Left renal cortex interstitium (tissue), 4 donors: ENCODE measurements around the gene FTL. TPM values are rescaled to one million over a fixed set of nuclear protein-coding genes. Genes with fewer than 3 reads are reported as not detected.

ENCODE experiments used
- DNase-seq, 4 donors: peaks; one replicate each; pipeline ENCODE4 v3.0.0-alpha.2; 2013; ENCODE audit warnings: low read depth in 4 of 4, low spot score in 2 of 4, missing footprints in 1 of 4
- polyA plus RNA-seq, 4 donors: library from polyadenylated mRNA; unstranded; fragments of 120-200 nt; gene quantifications; one replicate each; pipeline ENCODE4 v1.2.1, GENCODE V29; 2013; ENCODE audit not compliant: insufficient read length in 4 of 4

The FTL gene
- polyA plus RNA-seq, 4 donors, result 2,498 to 2,845 (median 2,570) TPM

DNA sequence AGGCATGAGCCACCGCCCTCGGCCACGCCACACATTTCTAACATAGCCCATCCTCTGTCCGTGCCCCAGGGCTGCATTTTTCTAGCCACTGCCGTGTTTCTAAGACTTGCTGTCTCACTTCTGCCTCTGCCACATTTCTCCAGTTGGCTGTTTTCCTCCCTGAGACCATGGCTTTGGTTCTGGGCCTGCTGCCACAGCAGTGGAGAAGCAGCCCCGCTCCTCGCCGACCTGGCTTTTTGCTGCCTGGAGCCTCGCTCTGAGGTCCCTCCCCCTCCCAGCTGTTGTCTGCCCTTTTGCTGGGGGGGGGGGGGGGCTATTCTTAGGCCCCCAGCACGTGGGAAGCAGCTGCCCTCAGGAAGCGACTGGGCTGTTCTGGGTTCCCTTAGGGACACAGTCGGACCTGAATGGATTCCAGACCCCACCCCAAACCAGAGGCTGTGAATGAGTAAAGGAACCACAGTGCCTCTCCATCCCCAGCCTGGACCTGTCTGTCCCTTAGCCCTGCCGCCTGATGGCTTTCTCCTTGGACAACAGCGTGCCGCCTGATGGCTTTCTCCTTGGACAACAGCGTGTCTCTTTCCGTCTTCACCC, 24.7 kb downstream of the FTL start:
- DNase-seq, result no peak

DNA sequence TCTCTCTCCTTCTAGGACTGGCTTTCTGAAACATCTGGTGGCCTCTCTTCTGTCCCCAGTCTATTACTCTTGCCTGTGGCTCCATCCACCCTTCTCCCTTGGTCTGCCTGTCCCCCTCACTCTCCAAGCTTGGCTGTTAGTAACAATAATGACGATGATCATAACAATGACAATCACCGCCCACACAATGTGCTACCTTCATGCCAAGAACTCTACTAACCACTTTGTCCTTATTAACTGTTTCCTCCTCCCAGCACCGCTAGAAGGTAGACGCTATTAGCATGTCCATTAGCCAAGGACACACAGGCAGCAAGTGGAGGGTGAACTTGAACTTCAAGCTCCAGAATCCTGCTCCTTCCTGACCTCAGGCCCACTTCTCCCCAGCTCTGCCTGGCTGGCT, 25.3 kb downstream of the FTL start:
- no peak for DNase-seq

DNA sequence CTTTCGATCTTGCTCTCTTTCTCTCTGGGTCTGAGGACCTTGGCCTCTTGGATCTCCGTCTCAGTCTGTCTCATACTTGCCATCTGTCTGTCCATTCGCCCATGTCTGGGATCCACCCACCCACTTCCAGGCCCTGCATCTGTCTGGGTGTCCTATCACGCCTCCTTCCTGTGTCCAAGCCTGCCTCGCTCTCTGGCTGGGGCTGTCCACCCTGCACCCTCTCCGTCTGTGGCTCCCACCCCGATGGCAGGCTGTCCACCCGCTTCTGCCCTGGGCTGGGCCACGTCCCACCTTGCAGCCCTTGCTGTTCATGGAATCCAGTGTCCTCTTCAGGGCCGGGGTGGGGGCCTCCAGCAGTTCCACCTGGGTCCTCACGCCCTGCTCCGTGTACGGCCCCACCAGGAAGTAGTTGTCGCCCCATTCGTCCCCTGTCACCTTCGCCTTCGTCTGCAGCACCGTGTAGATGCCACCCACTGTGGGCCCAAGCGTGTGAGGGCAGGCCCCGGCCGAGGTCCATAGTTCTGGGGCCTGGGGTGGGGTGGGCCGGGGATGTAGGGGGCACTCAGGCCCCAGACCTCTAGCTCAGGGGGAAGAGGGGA, 26.0 kb downstream of the FTL start:
- DNase-seq, result no peak

DNA sequence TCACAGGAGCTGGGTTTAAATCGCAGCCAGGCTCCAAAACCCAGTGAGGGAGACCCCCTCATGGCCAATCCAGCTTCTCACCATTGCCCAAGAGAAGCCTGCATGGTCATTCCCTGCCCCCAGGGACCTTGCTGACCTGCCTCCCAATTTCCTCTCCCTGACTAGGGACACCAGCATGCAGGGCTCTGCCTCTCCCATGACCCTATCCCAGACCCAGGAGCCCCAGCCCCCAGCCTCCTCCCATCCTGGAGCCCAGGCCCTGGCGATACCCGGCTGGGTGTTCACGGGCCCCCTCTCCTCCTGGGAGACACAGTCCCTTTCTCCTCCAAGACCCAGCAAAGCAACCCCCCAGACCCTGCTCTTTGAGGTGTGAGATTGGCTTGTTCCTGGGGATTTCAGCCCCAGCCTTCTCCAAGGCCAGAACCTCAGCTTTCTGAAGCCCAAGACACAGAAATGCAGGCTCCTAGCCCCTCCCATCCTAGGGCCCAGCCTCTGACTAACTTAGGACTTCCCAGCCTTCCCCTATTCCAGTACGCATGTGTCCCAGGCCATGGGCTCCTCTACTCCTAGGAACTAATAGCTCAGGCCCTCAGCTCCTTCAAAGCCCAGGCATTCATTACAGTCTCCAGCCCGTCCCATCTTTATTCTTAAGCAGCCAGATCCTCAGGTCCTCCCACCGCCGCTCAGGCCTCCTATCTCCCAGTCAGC, 26.9 kb downstream of the FTL start:
- DNase-seq, result peak in 1 of 4 donors; percentile 57

DNA sequence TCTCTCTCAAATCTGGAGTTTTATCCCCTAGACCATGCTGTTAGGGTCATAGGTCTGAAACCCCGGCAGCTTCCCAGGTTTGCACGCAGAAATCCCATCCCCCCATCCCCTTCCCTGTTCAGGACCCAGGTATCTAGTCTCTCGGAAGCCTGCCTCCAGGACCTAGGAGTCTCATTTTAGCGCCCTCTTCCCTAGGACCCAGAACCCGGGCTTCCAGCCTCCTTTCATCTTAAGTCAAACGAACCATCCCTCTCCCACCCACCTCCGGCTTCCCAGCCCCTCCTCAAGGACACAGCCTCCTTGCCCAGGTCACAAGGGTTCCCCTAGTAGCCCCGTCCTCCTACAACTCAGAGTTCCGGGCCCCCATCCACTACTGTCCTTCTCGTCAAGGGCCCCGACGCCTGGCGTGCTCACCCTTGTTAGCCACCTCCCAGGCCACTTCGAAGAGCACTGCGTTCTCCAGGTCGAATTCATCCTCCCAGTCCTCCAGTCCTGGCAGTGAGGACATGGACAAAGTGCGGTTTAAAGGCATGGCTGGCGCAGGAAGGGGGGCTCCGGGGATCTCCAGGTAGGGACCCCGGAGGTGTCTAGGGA, 27.6 kb downstream of the FTL start:
- DNase-seq, result peak in 1 of 4 donors; percentile 25

DNA sequence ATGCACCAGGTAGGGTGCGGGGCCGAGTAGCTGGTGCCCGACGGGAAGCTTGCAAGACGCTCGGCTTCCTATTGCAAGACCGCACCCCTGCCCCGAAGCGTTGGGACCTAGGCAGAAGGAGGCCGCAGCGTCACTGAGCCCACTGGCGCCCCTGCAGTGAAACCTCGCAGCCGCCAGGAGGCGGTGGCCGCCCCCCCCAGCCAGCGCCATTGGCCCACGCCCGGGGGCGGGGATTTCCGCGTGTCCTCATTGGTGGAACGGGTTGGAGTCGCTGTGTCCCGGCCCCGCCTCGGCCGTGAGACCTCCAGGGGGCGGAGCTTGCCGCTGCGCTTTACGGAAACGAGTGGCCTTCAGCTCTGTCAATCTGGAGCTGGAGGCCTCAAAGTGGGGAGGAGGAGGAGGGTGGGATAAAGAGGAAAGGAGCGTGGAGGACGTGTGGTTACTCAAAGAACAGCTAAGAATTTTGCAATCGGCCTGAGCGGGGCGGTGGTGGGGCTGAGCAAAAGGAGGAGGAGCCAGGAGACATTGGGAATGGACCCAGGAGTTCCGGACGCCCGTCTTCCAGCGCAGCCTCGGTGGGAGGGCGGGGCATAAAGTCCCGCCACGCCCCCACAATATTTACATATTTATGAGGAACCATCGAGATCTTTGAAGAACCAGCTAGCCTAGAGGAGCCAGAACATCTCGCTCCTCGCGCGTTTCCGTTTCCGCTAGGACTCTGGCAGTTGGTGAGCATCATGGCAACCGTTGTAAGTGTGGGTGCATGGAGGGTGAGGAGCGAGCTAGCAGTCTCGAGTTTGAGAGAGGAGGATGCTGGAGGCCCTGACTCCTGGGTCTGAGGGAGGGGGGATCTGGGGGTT, 28.3 kb downstream of the FTL start, which contains the start of the genes GYS1 and RUVBL2:
Gene GYS1 (minus strand): TSS at position 135 of the 860 bp plus-strand sequence. CDS start 197 bp downstream, outside the sequence.
Gene RUVBL2 (plus strand): TSS at position 713 of the 860 bp plus-strand sequence. CDS start 25 bp downstream, at position 738.
- peak; percentile 97 to 99 (median 99) for DNase-seq

DNA sequence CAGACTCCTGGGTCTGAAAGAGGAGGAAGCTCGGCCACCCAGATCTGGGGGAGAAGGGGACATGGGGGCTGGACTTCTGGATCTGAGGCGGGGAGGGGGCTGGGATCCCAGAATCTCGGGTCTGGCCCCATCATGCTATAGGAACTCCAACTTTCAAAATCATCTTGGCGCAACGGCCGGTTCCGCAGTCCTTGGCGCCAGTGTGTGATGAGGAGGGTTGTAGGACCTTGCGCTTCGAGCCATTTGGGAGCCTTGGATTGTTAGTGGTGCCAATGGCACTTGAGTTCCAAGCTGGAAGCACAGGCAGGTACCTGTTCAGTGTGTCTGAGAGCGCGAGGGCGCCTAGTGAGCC, 28.9 kb downstream of the FTL start:
- no peak for DNase-seq

DNA sequence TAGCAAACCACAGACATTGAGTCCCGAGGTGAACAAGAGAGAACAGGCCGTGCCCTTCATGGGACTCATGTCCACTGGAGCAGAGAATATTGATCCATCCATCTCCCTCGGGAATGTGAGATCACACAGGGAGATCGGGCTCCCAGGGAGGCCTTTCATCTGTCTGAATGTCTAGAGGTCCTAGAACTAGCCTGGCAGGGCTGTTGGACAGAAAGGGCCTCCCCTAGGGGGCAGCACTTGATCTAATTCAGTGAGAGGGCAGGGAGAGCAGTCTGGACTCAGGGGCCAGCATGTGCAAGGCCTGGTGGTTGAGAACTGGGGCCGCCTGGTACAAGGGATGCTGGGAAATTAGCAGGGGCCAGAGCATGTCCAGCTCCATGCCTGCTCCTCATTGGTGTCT, 32.9 kb downstream of the FTL start:
- DNase-seq, result no peak

DNA sequence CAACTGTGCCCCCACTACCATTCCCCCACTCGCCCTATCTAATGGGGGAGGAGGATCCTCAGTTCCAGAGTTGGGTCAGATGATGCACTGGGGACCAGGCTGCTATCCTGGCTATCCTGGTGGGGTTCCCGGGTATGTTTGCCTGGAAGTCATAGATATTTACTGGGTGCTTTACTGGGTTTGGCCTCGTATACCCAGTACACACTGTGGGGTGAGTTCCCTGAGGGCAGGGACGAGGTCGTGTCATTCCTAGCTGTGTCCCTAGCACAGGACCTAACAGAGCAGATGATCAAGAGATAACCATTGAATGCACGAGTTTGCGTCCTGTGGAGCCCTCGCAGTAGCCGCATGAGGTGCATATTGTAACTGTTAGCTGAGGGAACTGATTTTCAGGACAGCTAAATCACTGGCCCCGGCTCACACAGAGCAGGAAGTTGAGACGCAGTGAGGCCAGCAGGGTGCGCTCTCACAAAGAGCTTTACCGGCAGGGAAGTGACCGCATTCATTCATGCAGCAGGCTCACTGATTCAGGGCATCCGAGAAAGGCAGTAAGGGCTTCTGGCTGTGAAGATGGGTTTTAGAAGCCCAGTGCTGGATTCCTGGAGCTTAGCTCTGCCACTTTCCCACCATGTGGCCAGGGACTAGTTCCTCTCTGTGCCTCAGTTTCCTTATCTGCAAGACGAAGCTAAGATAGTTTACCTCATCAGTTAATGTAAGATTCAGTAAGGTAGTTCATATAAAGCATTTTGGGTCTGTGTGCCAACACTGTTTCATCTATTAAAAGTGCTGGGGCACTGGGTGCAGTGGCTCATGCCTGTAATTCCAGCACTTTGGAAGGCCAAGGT, 34.6 kb downstream of the FTL start:
- DNase-seq, result no peak

DNA sequence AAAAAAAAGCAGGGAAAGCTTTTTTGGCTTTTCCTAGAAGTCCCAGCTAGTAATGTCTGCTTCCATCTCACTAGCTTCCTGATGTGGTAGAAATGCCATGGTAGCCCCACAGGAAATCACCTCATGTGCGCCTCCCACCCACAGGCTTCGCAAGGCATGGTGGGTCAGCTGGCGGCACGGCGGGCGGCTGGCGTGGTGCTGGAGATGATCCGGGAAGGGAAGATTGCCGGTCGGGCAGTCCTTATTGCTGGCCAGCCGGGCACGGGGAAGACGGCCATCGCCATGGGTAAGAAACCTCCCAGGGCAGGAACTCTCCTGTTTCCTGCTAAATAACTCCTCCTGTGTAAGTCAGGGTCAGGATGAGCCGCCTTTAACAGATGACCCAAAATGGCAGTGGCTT, 39.0 kb downstream of the FTL start:
- no peak for DNase-seq

DNA sequence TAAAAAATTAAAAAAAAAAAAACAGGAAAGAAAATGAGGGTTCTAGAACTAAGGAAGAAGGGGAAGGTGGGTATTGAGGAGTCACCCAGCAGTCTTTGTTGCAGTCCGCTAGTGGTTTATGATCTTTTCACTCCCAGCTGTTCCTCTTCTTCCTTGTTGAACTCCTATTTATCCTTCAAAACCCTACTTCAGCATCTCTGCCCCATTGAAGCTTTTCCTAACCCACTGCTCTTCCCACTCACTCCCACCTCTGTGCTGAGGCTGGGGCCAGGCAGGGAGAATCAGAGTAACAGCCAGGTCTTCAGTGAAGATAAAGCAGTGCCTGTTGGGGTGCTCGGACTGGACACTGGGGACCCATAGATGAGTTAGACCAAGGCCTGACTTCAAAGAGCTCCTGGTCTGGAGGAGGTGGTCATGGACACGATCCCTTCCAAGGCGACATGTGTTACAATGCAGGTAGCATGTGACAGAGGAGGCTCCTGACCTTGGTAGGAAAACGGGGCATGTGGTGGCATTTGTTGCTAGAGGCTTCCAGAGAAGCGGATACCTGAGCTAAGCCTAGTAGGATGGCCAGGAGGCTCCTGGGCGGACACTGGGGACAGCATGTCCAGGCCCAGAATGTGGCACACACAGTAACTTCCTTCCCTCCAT, 40.0 kb downstream of the FTL start:
- no peak for DNase-seq

DNA sequence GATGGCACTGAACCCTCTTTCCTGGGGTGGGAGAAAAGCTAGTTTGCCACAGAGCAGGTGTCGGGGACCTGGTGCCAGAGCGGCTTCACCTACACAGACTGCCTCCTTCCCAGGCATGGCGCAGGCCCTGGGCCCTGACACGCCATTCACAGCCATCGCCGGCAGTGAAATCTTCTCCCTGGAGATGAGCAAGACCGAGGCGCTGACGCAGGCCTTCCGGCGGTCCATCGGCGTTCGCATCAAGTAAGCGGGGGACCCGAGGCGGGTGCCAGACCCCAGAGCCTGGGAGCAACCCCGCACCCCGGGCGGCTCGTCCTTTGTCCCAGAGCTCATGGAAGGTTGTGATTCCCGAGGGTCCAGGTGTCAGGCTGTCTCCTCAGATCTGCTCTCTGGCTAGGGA, 41.8 kb downstream of the FTL start:
- DNase-seq, result no peak

DNA sequence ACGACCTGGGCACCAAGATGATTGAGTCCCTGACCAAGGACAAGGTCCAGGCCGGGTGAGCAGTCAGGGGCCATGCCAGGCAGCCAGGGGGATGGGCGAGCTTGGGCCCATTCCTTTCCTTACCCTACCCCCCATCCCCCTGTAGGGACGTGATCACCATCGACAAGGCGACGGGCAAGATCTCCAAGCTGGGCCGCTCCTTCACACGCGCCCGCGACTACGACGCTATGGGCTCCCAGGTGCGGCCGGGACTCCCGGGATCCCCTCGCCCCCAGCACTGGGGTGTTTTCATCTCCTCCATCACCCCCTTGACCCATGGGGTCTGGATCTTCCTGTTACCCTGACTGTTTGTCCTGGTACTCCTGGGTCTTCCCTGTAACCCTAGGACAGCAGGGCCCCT, 44.7 kb downstream of the FTL start:
- no peak for DNase-seq

DNA sequence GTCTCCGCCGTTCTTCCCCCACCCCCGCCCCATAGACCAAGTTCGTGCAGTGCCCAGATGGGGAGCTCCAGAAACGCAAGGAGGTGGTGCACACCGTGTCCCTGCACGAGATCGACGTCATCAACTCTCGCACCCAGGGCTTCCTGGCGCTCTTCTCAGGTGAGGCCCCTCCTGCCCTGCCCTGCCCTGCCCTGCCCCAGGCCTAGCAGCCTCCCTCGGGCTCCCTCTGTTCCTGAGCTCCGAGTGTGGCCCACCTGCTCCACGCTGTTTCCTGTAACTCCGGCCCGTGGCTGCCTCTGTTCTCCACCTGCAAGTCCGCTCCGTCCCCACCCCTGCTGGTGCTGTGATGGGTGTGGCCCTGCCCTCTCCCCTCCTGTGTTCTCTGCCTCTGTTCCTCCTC, 45.3 kb downstream of the FTL start:
- DNase-seq, result no peak

DNA sequence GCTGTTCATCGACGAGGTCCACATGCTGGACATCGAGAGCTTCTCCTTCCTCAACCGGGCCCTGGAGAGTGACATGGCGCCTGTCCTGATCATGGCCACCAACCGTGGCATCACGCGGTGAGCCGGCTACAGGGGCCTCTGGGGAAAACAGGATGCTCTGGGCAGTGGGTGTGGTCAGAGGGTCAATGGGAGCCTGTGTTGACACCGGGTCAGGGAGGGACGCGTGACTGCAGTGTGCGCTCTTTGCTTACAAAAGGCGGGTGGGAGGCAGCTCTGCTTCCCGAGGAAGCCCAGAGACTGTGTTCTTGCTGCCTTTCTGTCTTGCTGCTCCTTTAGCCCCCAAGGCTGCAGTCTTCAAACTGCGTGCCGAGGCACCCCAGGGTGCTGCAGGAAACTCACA, 46.1 kb downstream of the FTL start:
- DNase-seq, result no peak

DNA sequence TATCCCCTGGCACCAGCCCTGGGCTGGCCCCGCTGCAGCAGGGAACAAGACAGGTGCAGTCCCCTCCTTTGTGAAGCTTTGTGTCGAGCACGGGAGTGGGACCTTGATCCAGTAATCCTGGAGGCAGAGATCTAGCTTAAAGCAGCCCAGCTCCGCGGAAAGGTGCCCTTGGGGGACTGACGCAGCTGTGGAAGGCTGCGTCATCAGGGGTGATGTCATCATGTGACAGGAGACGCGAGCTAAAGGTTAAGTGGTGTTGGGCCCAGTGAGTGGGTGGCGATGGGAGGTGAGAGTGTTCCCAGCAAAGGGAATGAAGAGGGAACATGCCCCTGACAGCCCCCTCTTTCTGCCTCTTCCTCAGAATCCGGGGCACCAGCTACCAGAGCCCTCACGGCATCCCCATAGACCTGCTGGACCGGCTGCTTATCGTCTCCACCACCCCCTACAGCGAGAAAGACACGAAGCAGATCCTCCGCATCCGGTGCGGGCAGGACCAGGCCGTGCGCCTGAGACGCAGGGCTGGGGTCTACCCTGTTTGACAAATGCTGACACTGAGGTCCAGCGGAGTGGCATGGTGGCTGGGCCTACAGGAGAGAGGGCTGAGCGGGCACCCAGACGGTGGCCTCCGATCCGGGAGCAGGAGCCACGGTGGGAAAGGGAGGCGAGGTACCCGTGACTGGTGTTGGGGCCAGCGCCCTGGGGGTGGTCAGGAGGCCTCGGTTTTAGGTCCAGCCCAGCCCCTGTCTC, 49.2 kb downstream of the FTL start:
- no peak for DNase-seq

DNA sequence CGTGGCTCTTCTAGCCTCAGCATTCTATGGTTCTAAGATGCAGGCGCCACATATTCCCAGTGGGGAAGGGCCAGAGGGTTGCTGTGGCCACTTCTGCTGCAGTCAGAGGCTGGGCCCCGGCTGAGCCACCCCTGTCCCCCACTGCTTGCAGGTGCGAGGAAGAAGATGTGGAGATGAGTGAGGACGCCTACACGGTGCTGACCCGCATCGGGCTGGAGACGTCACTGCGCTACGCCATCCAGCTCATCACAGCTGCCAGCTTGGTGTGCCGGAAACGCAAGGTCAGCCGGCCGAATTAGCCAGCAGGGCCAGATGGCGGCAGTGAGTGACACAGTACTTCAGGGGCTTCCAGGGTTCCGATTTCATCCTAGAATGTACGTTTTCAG, 49.8 kb downstream of the FTL start:
- no peak for DNase-seq

DNA sequence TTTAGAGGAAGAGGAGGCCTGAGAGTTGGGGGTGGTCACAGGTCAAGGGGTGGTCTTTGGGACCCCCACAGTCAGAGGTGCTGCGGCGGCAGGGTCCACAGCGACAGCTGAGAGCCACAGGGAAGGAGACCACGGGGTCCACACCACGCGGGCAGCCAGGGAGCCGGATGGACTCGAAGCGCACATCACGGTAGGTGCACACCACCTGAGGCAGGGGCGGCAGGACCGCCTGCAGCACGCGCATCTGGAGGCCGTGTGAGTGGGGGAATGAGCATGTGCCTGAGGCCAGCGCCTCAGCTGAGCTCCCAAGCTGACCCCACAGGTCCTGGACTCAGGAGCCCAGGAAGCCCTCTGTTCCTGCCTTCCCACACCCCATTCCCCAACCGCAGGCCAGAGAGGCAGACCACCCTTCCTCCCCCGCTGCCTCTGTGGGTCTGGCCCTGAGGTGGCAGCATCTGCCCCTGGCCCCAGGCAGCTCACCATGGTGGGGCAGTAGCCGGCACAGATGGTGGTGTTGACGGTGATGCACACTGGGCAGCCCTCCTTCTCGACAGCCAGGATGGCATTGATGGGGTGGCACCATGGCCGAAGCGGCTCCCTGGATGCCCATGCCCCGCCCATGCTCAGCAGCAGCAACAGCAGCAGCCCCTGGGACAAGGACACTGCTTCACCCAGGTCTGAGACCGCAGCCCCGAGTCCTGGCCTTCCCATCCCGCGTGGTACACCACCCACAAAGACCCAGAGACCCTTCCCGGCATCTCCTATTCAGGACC, 51.1 kb downstream of the FTL start:
- no peak for DNase-seq
